ENCODE measurements around the gene GDF11. TPM values are rescaled to one million over a fixed set of nuclear protein-coding genes. Genes with fewer than 3 reads are reported as not detected.
"Not testable (repeated sequence)": the region's sequence is repeated elsewhere in the genome, so short reads cannot be mapped to it uniquely, and the experiment has no call there.

Gene GDF11
- total RNA-seq, 1 donor from 2014 or later = 2.8 TPM

GRCh38 chr12:55748230-55748993, 5.5 kb downstream of the GDF11 start:
- DNase-seq (ENCODE audit: low read depth) = no peak

DNA sequence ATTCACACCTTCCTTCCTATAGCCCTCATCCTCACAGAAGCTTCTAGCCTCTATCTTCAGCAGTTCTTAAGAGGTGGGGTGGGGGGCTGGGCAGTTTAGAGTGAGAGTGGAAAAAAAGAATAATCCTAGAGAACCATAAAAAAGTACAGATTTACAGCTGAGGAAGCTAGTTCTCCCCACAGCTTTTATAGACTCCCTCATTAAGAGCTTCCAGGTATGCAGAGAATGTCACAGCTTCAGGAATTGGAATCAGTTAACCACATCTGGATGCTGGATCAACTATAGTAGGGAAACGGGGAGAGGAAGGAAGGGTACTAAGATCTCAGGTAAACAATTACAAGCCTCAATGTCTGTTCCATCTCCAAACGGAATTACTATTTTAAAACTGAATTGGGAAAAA, 12.3 kb downstream of the GDF11 start:
- TF ChIP-seq CTCF (conservative IDR thresholded peaks at IDR 0.05; ENCODE audit: low read depth, low read length) = no peak
- no peak overlapping the region for H3K4me3 ChIP-seq (ENCODE audit: low read depth, low read length)
- no peak for DNase-seq (ENCODE audit: low read depth)

More at GRCh38 chr12:55748230-55748993, 5.5 kb downstream of the GDF11 start:
- no peak overlapping the region for H3K4me3 ChIP-seq (ENCODE audit: low read depth, low read length)
- TF ChIP-seq CTCF (conservative IDR thresholded peaks at IDR 0.05; ENCODE audit: low read depth, low read length) = no peak

DNA sequence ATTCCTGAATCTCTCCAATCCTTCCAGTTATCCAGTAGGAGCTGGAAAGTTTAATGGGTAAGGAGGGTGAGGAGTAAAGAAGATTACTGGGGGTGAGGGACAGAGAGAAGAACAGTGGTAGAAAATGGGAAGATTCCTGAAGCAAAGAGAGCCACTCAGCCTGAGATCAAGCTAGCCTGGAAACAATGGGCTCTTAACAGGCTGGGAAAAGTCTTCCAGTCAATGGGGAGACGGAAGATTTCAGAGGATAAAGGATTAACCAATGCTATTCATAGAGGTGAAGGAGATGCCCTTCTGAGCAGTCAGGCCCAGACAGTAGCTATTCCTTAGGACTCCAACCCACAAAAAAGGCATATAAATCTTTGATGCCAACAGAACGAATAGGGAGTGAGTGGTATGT, 14.8 kb downstream of the GDF11 start:
- no peak for DNase-seq (ENCODE audit: low read depth)
- no peak overlapping the region for H3K4me3 ChIP-seq (ENCODE audit: low read depth, low read length)
- TF ChIP-seq CTCF (conservative IDR thresholded peaks at IDR 0.05; ENCODE audit: low read depth, low read length) = no peak

DNA sequence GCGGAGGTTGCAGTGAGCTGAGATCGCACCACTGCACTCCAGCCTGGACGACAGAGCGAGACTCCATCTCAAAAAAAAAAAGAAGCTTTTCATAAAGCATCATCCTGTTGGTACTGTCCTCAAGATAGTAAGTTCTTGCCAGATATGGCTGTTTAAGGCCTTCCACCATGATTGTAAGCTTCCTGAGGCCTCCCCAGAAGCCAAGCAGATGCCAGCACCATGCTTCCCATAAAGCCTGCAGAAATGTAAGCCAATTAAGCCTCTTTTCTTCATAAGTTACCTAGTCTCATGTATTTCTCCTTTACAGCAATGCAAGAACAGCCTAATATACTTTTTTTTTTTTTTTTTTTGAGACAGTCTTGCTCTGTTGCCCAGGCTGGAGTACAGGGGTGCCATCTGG, 15.7 kb downstream of the GDF11 start:
- H3K4me3 ChIP-seq (ENCODE audit: low read depth, low read length); DNase-seq (ENCODE audit: low read depth): not testable (repeated sequence)

GRCh38 chr12:55760663-55761062, 17.7 kb downstream of the GDF11 start:
- no peak overlapping the region for H3K4me3 ChIP-seq (ENCODE audit: low read depth, low read length)
- TF ChIP-seq CTCF (conservative IDR thresholded peaks at IDR 0.05; ENCODE audit: low read depth, low read length) = no peak
- DNase-seq (ENCODE audit: low read depth) = no peak

- TF ChIP-seq CTCF (conservative IDR thresholded peaks at IDR 0.05; ENCODE audit: low read depth, low read length) = no peak
- no peak for DNase-seq (ENCODE audit: low read depth)
Observed at GRCh38 chr12:55762646-55763045, 19.7 kb downstream of the GDF11 start.

DNA sequence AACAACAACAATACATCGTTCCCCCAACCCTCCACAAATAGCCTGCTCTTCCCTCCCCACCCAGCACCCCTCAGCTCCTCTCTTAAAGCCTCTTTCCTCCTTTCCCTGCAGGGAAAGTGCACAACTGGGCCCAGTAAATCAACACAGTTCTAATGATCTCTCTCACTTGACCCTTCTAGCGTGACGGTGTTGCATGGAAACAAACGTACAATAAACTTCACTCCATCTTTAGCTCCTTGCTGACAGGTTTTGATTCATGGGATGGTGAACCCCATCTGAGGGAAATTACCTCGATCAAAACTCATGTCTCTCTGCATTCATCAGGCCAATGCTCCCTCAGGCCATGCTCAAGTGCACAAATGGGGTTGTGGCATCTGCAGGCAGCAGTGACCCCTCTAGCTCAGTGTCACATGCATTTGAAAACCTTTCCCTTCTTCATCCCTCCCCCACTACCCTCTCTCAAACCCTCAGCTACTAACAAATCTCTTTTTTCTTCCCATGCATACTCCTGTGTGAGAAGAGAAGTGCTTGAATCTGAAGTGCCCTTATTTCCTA, 22.9 kb downstream of the GDF11 start:
- no peak for TF ChIP-seq CTCF (conservative IDR thresholded peaks at IDR 0.05; ENCODE audit: low read depth, low read length)
- no peak overlapping the region for H3K4me3 ChIP-seq (ENCODE audit: low read depth, low read length)
- DNase-seq (ENCODE audit: low read depth) = no peak

More at GRCh38 chr12:55762646-55763045, 19.7 kb downstream of the GDF11 start:
- no peak overlapping the region for H3K4me3 ChIP-seq (ENCODE audit: low read depth, low read length)
